NCI-H1436 (cell line): ENCODE data around the gene SRPRA.
A peak's percentile ranks its signal among the peaks of the same experiment; 100 is the strongest.
"Not testable (repeated sequence)": the region's sequence is repeated elsewhere in the genome, so short reads cannot be mapped to it uniquely, and the experiment has no call there.

ENCODE experiments used
- DNase-seq: peaks from one replicate; lab custom pipeline; 2025; lab: John Stamatoyannopoulos, UW

Gene SRPRA, protein sequence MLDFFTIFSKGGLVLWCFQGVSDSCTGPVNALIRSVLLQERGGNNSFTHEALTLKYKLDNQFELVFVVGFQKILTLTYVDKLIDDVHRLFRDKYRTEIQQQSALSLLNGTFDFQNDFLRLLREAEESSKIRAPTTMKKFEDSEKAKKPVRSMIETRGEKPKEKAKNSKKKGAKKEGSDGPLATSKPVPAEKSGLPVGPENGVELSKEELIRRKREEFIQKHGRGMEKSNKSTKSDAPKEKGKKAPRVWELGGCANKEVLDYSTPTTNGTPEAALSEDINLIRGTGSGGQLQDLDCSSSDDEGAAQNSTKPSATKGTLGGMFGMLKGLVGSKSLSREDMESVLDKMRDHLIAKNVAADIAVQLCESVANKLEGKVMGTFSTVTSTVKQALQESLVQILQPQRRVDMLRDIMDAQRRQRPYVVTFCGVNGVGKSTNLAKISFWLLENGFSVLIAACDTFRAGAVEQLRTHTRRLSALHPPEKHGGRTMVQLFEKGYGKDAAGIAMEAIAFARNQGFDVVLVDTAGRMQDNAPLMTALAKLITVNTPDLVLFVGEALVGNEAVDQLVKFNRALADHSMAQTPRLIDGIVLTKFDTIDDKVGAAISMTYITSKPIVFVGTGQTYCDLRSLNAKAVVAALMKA

DNA sequence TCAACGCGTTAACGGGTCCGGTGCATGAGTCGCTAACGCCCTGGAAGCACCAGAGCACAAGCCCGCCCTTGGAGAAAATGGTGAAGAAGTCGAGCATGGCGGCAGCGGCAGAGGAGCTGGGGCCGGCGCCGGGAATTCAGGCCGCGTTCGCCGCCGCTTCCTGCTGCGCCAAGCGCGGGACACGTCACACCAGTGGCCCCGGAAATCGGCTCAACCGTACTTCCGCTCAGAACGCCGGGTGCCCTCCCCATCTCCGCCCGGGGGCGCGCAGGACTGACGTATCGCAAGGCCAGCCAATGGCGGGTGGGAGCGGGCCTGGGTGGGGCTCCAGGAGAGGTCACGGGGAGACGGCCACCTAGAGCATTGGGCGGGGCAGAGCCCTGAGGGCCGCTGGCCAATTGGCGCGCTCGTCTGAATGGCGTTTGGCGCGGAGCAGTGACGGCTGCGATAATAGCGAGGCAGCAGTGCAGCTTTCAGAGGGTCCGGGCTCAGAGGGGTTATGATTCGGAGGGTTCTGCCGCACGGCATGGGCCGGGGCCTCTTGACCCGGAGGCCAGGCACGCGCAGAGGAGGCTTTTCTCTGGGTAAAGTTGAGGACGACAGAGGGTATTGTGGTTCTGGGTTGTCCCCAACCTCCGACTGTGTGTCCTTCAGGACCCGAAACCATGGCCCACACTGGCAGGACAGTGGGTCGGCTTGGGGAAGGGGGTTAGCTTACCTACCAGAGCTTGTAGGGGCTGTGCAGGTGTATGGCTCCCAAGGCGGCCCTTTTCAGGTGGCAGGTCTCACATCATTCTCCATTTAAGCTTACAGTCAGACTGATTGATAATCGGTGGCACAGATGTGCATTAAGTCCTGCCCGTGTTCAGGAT, at the start of gene SRPRA, which contains the start of gene FOXRED1:
TSS of gene SRPRA (minus strand) at position 188 of the 872 bp plus-strand sequence. CDS start at position 97, 91 bp downstream.
TSS of gene FOXRED1 (plus strand) at position 447 of the 872 bp plus-strand sequence. CDS start at position 500, 53 bp downstream.
- peak; percentile 99 for DNase-seq

DNA sequence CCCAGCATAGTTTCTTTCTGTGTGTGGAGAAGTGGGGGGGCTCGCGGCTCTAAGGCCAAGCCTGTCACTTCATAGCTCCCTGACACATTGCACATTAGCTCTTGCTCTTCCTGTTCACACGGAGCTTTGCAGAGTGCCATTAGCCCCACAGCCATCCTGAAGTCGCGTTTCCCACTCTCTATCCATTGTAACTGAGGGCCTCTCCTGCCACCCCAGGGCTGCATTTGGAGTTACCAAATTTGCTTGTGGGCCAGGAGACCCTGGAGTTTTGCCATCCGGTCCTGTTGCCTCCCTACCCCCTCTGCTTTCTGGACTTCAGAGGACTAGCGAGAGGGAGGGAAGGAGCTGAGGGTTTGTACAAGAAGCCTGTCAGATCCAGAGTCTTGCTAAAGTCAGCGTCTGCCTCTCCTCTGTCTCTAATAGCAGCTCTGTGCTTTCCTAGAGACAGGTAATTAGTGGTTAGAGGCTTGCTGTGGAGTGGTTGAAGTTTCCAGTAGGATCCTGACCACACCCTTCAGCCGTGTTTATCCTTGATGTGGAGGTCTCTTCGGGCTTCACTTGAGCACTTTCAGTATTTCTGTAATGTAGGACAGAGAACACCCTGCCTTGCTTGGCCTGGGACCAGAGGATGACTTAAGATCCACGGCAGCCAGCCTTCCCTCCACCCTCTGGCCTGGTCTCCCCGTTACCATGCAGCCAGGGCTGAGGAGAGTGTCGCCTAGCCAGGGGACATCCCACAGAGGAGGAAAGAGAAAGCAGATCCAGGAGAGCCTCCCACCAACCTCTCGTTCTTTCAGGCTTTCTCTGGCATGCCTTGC, 49.3 kb upstream of the SRPRA start:
- DNase-seq, result no peak

DNA sequence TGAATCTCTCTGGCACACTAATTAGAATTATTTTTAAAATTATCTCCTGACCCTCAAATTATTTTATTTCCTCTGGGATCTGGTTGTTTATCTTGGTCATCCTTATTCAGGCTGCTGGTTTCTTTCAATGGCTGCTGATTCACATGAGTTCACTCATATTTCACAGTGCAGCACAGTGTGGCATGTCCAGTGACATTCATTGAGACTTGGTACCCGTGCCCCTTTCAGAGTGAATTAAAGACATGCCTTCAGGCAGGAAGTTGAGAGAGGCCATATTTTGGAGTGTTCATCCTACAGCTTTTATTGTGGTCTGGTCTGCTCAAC, 48.7 kb upstream of the SRPRA start:
- no peak for DNase-seq

DNA sequence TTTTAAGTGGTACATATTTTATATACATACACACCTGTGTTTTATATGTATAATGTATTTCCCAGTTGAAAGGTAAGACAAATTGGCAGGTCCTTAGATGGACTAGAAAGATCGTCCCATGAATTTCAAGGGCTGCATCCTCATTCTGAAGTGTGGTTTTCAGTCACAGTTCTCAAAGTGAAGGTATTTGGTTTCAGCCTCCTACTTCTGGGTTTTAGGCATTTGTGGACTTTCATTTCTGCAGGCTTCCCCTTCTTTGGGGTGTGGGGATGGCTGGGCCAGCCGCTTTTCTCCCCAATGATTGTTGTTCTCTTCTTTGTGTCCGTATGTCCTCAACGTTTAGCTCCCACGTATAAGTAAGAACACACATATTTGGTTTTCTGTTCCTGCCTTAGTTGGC, 45.1 kb upstream of the SRPRA start:
- no peak for DNase-seq

DNA sequence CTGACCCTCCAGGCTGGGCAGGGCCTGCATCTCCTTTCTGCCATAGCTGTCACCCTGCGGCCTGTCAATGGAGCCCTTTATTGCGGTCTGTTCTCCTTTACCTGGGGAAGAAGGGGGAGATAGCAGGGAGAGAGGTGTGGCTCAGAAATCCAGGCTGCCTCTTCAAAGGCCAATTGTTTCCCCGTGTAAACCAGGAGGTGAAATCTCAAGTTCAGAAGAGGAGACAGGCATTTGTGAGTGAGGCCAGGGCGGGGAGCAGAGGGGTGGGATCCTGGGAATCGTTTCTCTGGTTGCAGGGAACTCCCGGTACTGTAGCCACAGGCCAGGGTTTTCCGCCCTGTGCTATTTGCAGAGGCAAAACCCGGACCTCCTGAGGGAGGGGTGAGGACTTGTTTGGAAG, 44.3 kb upstream of the SRPRA start:
- no peak for DNase-seq

DNA sequence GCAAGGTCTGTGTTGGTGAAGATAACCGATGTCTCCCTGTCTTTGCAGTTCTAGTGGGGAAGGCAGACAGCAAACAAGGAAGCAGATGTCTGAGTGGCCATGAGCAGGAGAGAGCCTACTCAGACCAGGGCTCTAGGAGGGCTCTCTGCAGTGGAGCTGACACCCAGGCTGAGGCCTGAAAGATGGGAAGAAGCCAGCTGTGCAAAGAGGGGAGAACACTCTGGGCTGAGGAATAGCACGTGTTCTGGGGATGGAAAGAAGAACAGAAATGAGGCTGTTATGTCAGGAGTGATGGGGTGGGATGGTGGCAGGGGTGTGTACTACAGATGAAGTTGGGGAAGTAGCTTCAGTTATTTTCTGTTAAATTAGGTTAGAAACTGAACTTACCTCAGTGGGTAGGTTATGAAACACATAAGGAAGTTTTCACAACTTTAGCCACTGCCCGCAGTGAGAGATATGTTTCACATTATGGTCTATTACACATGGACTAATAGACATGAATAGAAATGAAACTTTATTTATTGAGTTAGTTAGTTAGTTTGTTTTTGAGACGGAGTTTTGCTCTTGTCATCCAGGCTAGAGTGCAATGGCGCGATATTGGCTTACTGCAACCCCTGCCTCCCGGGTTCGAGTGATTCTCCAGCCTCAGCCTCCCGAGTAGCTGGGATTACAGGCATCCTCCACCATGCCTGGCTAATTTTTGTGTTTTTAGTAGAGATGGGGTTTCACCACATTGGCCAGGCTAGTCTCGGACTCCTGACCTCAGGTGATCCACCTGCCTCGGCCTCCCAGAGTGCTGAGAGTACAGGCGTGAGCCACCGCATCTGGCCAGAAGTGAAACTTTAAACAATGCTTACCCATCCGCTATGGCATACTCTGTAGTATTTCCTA, 43.0 kb upstream of the SRPRA start:
- no peak for DNase-seq

DNA sequence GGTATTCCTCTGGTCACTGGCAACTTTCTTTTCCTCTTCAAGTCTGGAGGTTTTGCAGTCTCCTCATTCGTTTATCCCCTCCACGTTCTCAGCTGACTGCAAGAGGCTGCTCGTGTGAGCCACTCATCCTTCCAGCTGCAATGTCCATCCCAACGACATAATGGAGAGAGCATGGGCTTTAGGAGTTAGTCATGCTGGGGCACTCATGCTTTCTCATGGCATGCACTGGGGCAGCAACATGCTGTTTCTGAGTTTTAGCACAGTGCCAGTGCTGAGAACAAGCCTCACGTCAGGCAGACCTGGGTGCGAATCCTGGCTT, 42.3 kb upstream of the SRPRA start:
- DNase-seq, result no peak

DNA sequence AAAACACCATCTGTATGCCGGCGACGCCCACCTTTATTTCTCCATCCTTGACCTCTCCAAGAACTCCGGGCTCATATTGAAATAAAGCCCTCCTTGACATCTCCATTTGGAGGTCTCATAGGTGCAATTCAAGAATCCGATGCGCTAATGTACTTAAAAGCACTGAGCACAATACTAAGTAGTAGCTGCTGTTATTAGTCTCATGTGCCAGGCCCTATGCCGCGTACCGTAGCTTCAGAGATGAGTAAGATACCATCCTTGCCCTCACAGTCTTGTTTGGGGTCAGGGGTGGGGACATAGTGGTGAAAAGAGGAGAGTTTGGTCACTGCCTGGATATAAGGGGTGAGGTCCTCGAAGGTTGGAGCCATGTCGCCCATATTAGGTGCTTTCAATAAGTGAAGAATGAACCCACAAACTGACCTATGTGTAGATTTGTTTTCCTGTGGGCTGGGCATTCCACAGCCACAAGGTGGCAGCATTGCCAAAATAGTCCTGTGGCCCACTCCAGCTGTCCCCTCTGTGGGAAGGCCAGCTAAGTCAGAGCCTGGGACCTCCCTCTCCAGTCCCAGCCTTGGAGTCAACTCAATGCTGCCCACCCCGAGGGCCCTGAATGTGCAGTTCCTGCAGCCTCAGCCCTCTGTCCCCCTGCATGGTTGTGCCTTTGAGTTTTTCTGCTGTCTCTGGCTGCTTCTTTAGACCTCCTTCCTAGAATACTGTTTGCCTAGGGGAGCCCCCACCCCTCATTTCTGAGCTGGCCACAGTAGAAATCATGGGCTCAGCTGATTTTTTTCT, 41.7 kb upstream of the SRPRA start:
- DNase-seq, result peak; percentile 49

DNA sequence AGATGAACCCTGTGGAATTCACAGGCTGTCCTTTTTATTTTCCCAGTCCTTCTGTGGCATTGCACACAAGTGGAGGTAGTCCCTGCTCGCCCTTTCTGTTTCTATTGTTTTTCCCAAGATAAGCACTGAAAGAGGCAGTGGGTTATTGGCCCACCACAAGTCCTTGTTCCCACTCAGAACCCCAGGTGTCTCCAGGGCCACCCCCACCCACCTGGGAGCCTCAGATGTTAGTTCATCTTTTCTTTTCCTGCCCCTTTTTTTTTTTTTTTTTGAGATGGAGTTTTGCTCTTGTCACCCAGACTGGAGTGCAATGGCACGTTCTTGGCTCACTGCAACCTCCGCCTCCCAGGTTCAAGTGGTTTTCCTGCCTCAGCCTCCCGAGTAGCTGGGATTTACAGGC, 40.1 kb upstream of the SRPRA start:
- not testable (repeated sequence) for DNase-seq

DNA sequence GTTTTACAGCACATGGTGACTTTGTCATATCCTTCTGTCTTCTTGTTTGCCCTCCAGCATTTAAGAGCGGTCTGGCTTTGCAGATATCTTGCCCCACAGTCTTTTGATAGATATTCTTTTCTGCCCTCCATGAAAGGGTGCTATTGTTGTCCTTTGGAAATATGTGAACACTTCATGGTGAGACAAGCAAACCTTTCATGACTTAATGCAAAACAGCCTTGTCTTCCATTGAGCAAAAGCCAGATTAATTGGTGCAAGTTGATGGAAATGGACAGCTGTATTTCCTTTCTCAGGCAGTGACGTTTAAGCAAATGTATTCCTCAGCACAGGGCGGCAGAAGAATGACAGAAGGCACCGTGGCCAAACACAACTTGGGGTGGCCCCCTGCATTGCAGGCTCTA, 39.6 kb upstream of the SRPRA start:
- DNase-seq, result no peak

DNA sequence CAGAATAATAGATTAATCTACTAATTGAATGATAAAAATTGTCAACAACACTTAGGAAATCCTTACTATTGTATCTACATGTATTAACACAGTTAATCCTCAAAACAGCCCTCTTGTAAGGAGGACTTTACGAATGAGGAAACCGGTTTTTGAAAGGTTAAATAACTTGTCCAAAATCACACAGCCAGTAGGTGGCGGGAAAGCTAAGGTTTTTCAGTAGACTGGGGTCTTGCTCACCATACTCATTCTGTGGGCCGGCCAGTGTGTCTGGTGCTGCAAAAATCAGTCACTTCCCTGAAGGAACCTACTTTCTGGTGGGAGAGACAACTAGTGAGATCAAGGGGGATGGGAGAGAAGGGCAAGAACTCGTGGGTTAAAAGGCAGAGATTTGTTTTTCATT, 39.0 kb upstream of the SRPRA start:
- DNase-seq, result no peak

DNA sequence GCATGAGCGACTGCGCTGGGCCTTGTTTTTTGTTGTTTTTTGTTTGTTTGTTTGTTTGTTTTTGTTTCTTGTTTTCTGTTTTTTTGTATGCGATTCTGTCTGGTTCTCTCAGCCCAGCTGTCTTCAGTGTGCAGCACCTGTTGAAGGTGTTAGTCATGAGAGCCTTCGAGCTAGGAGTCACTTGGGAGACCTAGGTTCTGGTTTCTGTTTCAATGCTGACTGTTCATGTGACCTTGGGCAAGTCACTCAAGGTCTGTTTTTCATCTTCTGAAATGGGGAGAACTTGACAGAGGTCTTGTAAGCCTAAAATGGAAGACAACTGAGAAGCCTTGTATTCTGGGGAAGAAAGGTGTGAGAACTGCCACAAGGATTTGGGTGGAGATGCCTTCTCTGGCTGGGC, 37.0 kb upstream of the SRPRA start:
- DNase-seq, result no peak

DNA sequence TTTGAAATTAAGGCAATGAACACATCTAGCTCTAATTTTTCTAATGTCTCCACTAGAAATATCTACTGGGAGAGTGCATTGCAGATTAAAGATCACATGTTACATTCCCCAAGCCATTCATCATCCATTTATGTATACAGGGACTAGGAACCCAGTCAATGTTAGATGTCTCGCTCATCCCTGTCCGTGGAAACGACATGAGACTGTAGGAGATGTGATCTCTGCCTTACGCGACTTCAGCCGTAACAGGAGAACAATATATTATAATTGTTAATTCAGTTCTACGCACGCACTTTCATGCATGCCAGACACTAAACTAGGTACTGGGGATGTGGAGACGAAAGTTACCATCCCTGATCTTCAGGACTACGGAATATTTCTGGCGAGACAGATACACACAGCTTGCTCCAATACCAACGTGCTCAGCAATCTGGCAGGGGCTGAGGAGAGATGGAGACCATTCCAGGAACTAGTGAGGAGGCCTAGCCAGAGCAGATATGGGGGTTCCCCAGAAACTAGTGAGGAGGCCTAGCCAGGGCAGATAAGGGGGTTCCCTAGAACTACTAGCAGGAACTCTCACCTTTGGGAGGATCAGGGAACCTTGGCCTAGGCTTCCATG, 35.9 kb upstream of the SRPRA start:
- DNase-seq, result no peak

DNA sequence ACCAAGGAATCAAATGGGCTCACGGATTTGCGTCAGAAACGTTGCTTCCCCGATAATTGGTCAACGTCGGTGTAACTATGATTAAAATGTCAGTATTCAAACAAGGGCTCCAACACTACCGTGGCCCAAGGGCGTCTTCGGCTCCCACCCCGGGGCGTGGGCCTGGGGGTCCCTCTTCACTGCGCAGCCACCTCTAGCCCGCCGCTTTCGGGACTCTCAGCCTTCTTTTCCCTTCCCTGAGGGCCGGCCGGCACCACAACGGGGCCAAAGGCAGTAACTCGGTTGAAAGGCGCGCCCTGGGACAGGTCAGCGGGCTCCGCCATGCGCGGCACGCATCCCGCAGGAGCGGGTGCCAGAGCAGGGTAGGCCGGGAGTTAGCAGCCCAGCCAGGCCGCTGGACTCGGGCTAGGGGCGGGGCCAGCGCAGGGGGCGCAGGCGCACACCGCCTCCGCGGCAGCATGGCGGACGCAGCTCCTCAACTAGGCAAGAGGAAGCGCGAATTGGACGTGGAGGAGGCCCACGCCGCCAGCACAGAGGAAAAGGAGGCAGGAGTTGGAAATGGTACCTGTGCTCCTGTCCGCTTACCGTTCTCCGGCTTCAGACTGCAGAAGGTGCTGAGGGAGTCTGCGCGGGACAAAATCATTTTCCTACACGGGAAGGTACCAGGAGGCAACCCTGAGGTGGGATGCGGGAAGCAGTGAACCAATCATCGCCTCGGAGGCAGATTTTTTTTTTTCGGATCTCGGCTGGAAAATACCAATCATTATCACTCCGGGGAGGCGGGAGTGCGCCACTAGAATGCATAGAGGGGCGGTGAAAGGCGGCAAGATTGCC, 35.1 kb upstream of the SRPRA start, which contains the start of gene DCPS:
TSS of gene DCPS (plus strand) at position 438 of the 834 bp plus-strand sequence. CDS start at position 459, 21 bp downstream.
- DNase-seq, result peak; percentile 75

DNA sequence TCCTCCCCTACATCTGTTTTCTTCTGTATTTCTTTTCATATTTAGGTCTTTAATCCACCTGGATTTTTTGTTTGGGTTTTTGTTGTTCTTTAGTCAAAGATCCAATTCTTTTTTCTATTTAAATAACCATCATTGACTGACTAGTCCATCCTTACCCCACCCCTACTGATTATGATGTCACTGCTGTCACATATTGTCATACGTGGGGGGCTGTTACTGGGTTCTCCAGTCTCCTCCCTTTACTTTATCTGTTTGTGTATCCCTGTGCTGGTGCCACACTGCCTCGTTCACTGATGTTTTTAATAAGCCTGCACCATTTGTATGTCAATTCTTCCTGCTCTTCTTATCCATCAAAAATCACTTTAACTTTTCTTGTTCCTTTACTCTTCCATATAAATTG, 28.3 kb upstream of the SRPRA start:
- no peak for DNase-seq

DNA sequence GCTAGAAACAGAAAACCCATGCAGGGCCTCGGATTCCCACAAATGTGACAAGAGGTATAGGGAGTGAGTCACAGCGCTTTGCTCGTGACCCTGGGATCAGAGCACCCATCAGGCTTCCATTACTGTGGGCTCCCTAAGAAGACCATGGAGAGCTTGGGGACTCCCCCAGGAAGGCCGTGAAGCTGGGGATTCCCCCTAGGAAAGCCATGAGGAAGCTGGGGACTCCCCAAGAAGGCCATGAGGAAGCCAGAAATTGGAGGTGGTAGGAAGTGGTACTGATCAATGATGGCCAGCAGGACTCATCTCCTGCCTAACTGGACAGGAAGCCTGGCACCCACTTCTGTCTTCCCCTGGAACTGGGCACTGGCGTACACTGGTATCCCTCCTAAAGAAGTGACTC, 25.0 kb upstream of the SRPRA start:
- no peak for DNase-seq

DNA sequence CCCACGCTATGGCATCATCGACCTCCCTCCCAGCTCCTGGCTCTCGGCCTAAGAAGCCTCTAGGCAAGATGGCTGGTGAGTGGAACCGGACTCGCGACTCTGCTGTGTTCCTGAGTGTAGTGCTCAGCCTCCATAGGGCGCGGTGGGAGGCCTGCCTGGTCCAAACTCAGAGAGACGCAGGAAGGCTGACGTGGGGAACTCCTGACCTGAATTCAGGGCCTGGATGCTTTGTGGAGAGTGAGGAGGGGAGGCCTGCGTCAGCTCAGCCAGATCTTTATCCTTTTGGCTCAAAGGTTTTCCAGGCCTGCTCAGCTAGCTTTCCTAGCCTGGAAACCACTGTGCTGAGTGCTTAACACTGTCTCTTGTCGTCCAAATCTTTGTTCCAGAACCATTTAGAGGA, 22.2 kb upstream of the SRPRA start:
- no peak for DNase-seq

DNA sequence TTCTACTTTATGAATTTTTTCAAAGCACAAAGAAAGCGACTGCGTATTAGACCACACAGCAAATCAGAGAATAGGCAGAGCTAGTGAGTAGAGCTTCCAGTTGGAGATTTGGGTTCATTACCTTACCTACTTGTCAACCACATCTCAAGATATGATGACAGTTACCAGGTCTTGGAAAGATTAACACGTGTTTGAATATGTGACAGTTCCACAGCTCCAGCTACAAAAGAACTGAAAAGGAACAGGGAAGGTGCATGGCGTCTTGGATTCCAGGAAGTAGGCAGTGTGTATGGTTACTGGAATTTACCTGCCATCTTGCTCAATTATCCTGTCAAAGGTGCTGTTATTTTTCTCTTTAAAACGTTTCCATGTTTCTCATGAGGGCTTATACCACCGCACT, 19.5 kb upstream of the SRPRA start:
- DNase-seq, result no peak

DNA sequence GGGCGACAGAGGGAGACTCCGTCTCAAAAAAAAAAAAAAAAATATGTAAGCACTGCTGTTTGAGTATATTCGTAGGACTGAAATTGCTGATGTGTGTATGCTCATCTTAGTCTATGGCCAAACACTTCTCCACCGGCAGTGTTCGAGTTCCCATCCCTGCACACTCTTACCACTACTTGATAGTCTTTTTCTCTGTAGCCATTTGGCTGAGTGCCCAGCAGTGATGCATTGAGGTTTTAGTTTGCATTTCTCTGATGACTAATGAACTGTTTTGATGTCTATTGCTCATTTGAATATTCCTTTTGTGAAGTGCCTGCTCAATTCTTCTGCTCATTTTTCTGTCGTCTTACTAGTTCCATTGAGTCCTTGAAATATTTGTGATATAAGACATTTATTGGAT, 16.1 kb upstream of the SRPRA start:
- DNase-seq, result peak; percentile 46
